ENCODE results near the gene CDC25A. TPM values are rescaled to one million over a fixed set of nuclear protein-coding genes. Genes with fewer than 3 reads are reported as not detected.

Gene CDC25A
- 47.9 TPM for polyA plus RNA-seq (2013, experiment 1 of 2)
- 47.8 TPM for polyA plus RNA-seq (2013, experiment 2 of 2)

DNA sequence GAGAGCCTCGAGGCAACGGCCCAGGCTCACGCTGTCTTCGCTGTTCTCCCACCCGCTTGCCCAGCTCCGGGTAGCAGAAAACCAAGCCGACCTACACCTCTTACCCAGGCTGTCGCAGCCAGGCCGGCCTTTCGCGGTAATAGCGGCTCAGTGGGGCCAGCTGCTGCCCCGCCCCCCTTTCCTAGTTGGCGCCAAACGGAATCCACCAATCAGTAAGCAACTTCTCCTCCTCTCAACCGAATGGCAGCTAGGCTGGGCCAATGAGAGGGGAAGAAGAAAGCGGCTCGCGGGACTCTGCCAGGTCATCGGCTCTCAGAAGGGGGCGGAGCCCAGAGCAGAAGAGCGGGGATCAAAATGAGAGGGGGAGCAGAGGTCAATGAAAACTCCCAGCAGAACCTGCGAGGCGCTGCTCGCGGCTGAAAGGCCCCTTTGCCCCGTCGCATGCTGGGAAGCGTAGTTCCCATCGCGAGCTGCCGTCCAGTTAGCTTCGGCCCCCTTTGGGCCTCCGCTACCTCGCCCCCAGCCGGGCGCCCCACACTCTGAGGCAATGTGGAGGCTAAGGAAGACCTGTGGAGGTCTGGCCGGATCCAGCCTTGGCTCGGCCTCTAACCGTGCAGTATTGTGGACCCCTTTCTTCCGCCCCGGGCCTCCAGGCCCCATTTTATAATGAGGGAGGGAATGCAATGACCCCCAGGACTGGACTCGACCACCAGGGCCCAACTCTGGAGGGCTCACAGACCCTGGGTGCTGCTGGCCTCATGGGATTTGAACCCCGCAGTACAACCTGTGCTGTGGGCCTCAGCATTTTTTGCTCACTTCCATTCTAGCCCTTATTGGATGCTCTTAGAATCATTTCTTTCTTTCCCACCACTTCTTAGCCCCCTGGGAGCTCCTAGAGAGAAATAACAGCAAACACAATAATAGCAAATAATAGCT lies at the start of gene CDC25A:
TSS of gene CDC25A (minus strand) at position 152 of the 936 bp plus-strand sequence. CDS start 470 bp downstream, outside the sequence.
- Histone ChIP-seq H3K79me1 (ENCODE audit: low read length) (peaks cover 11% of the 10 kb centered on the region), H4K8ac (ENCODE audit: low read depth, low read length) (no peak within 1 kb of the TSS), H2BK15ac (replicated peaks; ENCODE audit: low read depth) (no peak within 1 kb of the TSS), H3K23ac (ENCODE audit: low read length) (peak within 1 kb of the TSS; percentile 72), H3K18ac (ENCODE audit: low read length) (peak within 1 kb of the TSS; percentile 44), H2BK5ac (ENCODE audit: low read length) (no peak within 1 kb of the TSS), H3K79me2 (ENCODE audit: control insufficient read depth, insufficient read depth, low read length) (peaks cover 36% of the 10 kb centered on the region), H2BK120ac (ENCODE audit: low read depth, low read length) (no peak within 1 kb of the TSS), H3K4ac (ENCODE audit: low read depth, low read length) (peak within 1 kb of the TSS; percentile 73), H2AK5ac (ENCODE audit: low read length) (no peak within 1 kb of the TSS), H3K4me2 (ENCODE audit: low read length) (peak within 1 kb of the TSS; percentile 77), H3K27me3 (ENCODE audit: insufficient read depth, low read length, poor library complexity) (no peaks in the 10 kb centered on the region), H3K36me3 (ENCODE audit: control insufficient read depth, insufficient read depth, low read length) (peaks cover 8% of the 10 kb centered on the region), H3K9ac (ENCODE audit: low read length) (peak within 1 kb of the TSS; percentile 97), H3K4me3 (ENCODE audit: low read length) (peak within 1 kb of the TSS; percentile 98), H4K5ac (ENCODE audit: low read length) (peak within 1 kb of the TSS; percentile 7), H3K56ac (ENCODE audit: low read length) (peak within 1 kb of the TSS; percentile 98), H3K4me1 (ENCODE audit: control insufficient read depth, low read depth, low read length) (peaks cover 4% of the 10 kb centered on the region), H3K27ac (ENCODE audit: low read depth, low read length) (peak within 1 kb of the TSS; percentile 87)
- no CpG with 5 or more reads among the region's 44 CpGs for WGBS (ENCODE audit: extremely low coverage, insufficient coverage, low lambda C conversion rate)
- peak; percentile 100 for DNase-seq

DNA sequence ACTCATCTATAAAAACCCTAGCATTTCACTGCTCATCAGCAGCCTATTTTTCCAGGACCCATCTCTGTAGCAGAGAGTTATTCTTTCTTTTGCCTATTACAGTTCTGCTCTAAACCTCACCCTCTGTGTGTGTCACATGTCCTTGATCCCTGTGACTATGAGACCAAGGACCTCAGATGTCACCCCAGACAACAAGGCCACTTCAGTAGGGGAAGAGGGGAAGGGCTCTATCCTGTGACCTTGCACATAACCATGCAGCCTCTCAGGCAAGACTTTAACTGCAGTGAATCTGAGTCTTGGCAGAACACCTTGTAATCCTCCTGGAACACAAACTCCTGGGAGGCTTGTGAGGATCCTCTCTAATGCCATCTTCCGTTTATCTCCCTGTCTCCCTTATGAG lies 48.3 kb upstream of the CDC25A start:
- Histone ChIP-seq H3K4ac (ENCODE audit: low read depth, low read length) (no peak overlapping the region), H3K23ac (ENCODE audit: low read length) (no peak overlapping the region), H3K4me2 (ENCODE audit: low read length) (no peak overlapping the region), H3K4me3 (ENCODE audit: low read length) (no peak overlapping the region), H3K27me3 (ENCODE audit: insufficient read depth, low read length, poor library complexity) (no peaks in the 10 kb centered on the region), H2BK15ac (replicated peaks; ENCODE audit: low read depth) (no peak overlapping the region), H4K8ac (ENCODE audit: low read depth, low read length) (no peak overlapping the region), H3K79me1 (ENCODE audit: low read length) (no peaks in the 10 kb centered on the region), H3K4me1 (ENCODE audit: control insufficient read depth, low read depth, low read length) (peaks cover 6% of the 10 kb centered on the region), H3K18ac (ENCODE audit: low read length) (no peak overlapping the region), H2AK5ac (ENCODE audit: low read length) (no peak overlapping the region), H3K27ac (ENCODE audit: low read depth, low read length) (no peak overlapping the region), H2BK120ac (ENCODE audit: low read depth, low read length) (no peak overlapping the region), H3K56ac (ENCODE audit: low read length) (peak overlapping the region; percentile 42), H3K79me2 (ENCODE audit: control insufficient read depth, insufficient read depth, low read length) (peaks cover 4% of the 10 kb centered on the region), H3K36me3 (ENCODE audit: control insufficient read depth, insufficient read depth, low read length) (no peaks in the 10 kb centered on the region), H4K5ac (ENCODE audit: low read length) (no peak overlapping the region), H3K9ac (ENCODE audit: low read length) (no peak overlapping the region), H2BK5ac (ENCODE audit: low read length) (no peak overlapping the region)
- DNase-seq: no peak
- no CpG with 5 or more reads among the region's 1 CpG for WGBS (ENCODE audit: extremely low coverage, insufficient coverage, low lambda C conversion rate)

DNA sequence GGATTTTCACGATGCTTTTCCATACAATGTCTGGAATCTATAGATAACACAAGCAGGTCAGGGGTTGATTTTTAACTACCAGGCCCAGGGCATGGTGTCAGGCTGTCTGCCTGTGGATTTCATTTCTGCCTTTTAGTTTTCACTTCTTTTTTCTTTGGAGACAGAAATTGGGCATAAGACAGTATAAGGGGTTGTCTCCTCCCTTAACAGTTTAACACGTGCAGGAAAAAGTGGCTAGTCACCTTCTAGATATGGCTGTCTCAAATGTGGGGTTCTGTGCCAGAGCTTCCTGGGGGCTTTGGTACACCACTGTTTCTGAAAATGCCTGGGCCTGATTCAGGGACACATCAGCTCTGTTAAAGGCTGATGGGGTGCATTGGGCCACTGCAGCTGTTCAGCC lies 45.3 kb upstream of the CDC25A start:
- Histone ChIP-seq H4K8ac (ENCODE audit: low read depth, low read length) (no peak overlapping the region), H3K4me1 (ENCODE audit: control insufficient read depth, low read depth, low read length) (peaks cover 3% of the 10 kb centered on the region), H2BK120ac (ENCODE audit: low read depth, low read length) (no peak overlapping the region), H3K56ac (ENCODE audit: low read length) (no peak overlapping the region), H4K5ac (ENCODE audit: low read length) (no peak overlapping the region), H3K23ac (ENCODE audit: low read length) (no peak overlapping the region), H3K79me2 (ENCODE audit: control insufficient read depth, insufficient read depth, low read length) (no peaks in the 10 kb centered on the region), H2BK15ac (replicated peaks; ENCODE audit: low read depth) (no peak overlapping the region), H3K27me3 (ENCODE audit: insufficient read depth, low read length, poor library complexity) (no peaks in the 10 kb centered on the region), H2AK5ac (ENCODE audit: low read length) (no peak overlapping the region), H3K4me3 (ENCODE audit: low read length) (no peak overlapping the region), H3K4ac (ENCODE audit: low read depth, low read length) (no peak overlapping the region), H2BK5ac (ENCODE audit: low read length) (no peak overlapping the region), H3K27ac (ENCODE audit: low read depth, low read length) (no peak overlapping the region), H3K9ac (ENCODE audit: low read length) (no peak overlapping the region), H3K36me3 (ENCODE audit: control insufficient read depth, insufficient read depth, low read length) (no peaks in the 10 kb centered on the region), H3K18ac (ENCODE audit: low read length) (no peak overlapping the region), H3K79me1 (ENCODE audit: low read length) (no peaks in the 10 kb centered on the region), H3K4me2 (ENCODE audit: low read length) (no peak overlapping the region)
- no peak for DNase-seq
- WGBS (ENCODE audit: extremely low coverage, insufficient coverage, low lambda C conversion rate): no CpG with 5 or more reads among the region's 2 CpGs

DNA sequence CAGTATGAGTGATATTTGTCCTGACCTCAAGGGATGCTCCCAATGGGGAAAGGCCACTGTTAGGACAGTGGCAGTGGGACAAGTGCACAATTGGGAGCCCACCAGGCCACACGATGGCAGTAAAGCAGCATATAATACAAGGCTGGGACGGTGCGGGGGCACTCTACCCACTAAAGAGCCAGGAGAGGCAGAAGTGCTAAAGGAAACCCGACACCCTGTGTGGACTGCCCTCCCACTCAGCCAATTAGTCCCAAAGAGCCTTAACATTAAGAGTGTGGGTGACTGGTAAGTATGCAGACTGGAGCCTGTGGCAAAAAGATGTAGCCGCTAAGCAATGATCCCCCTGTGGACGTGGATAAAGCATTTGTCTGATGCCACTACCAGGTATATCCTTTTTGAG lies 44.5 kb upstream of the CDC25A start:
- Histone ChIP-seq H3K4me1 (ENCODE audit: control insufficient read depth, low read depth, low read length) (peaks cover 3% of the 10 kb centered on the region), H3K4me3 (ENCODE audit: low read length) (no peak overlapping the region), H2BK15ac (replicated peaks; ENCODE audit: low read depth) (no peak overlapping the region), H3K4ac (ENCODE audit: low read depth, low read length) (no peak overlapping the region), H3K27ac (ENCODE audit: low read depth, low read length) (no peak overlapping the region), H3K36me3 (ENCODE audit: control insufficient read depth, insufficient read depth, low read length) (no peaks in the 10 kb centered on the region), H3K79me1 (ENCODE audit: low read length) (no peaks in the 10 kb centered on the region), H3K9ac (ENCODE audit: low read length) (no peak overlapping the region), H4K8ac (ENCODE audit: low read depth, low read length) (no peak overlapping the region), H2AK5ac (ENCODE audit: low read length) (no peak overlapping the region), H3K56ac (ENCODE audit: low read length) (no peak overlapping the region), H3K23ac (ENCODE audit: low read length) (no peak overlapping the region), H4K5ac (ENCODE audit: low read length) (no peak overlapping the region), H2BK120ac (ENCODE audit: low read depth, low read length) (no peak overlapping the region), H3K18ac (ENCODE audit: low read length) (no peak overlapping the region), H3K4me2 (ENCODE audit: low read length) (no peak overlapping the region), H3K27me3 (ENCODE audit: insufficient read depth, low read length, poor library complexity) (no peaks in the 10 kb centered on the region), H3K79me2 (ENCODE audit: control insufficient read depth, insufficient read depth, low read length) (no peaks in the 10 kb centered on the region), H2BK5ac (ENCODE audit: low read length) (no peak overlapping the region)
- DNase-seq: peak; percentile 80
- WGBS (ENCODE audit: extremely low coverage, insufficient coverage, low lambda C conversion rate): no CpG with 5 or more reads among the region's 6 CpGs

DNA sequence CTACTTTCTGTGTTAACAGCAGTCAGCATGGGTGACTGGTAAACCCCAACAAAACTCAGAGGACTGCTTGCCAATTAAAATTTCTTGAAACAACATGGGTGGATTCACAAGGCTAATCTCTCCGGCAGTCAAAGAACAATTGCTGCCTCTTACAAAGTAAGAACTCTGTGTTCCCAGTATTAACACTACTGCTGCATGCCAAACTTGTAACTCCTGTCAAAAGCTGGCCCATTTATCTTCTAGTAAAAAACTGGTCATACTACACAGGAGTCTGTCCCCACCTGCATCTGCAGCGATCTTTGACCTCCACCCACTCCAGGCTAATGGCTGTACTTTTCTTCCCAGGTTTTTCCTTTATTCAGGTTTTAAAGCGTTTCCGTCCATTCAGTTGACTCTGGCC lies 44.0 kb upstream of the CDC25A start:
- H3K23ac ChIP-seq (ENCODE audit: low read length): no peak overlapping the region
- no peaks in the 10 kb centered on the region for H3K79me1 ChIP-seq (ENCODE audit: low read length)
- no peak overlapping the region for H3K27ac ChIP-seq (ENCODE audit: low read depth, low read length)
- WGBS (ENCODE audit: extremely low coverage, insufficient coverage, low lambda C conversion rate): no CpG with 5 or more reads among the region's 4 CpGs
- H2BK5ac ChIP-seq (ENCODE audit: low read length): no peak overlapping the region
- H3K4me2 ChIP-seq (ENCODE audit: low read length): no peak overlapping the region
- no peaks in the 10 kb centered on the region for H3K27me3 ChIP-seq (ENCODE audit: insufficient read depth, low read length, poor library complexity)
- H4K8ac ChIP-seq (ENCODE audit: low read depth, low read length): no peak overlapping the region
- H3K4me3 ChIP-seq (ENCODE audit: low read length): no peak overlapping the region
- no peak for DNase-seq
- no peak overlapping the region for H2AK5ac ChIP-seq (ENCODE audit: low read length)
- no peak overlapping the region for H3K56ac ChIP-seq (ENCODE audit: low read length)
- H3K18ac ChIP-seq (ENCODE audit: low read length): no peak overlapping the region
- H3K36me3 ChIP-seq (ENCODE audit: control insufficient read depth, insufficient read depth, low read length): no peaks in the 10 kb centered on the region
- H2BK120ac ChIP-seq (ENCODE audit: low read depth, low read length): no peak overlapping the region
- H3K4me1 ChIP-seq (ENCODE audit: control insufficient read depth, low read depth, low read length): peaks cover 3% of the 10 kb centered on the region
- H3K9ac ChIP-seq (ENCODE audit: low read length): no peak overlapping the region
- H2BK15ac ChIP-seq (replicated peaks; ENCODE audit: low read depth): no peak overlapping the region
- H4K5ac ChIP-seq (ENCODE audit: low read length): no peak overlapping the region
- H3K4ac ChIP-seq (ENCODE audit: low read depth, low read length): no peak overlapping the region
- H3K79me2 ChIP-seq (ENCODE audit: control insufficient read depth, insufficient read depth, low read length): no peaks in the 10 kb centered on the region
